Activated CD4-positive, CD25-positive, alpha-beta regulatory T cell treated with anti-CD3 and anti-CD28 coated beads, Interleukin-2, amount 50 U/mL, for 24 hours (primary cell): Measurements from ENCODE around the gene FOXN4.

Source experiments
- ATAC-seq, 2 donors: fragments of 150-1000 bp; cut with Tn5 transposase; one replicate each; pipeline ENCODE4 v1.10.0; 2021; ENCODE audit warnings: mild to moderate bottlenecking in 1 of 2, moderate library complexity in 1 of 2

The FOXN4 gene

DNA sequence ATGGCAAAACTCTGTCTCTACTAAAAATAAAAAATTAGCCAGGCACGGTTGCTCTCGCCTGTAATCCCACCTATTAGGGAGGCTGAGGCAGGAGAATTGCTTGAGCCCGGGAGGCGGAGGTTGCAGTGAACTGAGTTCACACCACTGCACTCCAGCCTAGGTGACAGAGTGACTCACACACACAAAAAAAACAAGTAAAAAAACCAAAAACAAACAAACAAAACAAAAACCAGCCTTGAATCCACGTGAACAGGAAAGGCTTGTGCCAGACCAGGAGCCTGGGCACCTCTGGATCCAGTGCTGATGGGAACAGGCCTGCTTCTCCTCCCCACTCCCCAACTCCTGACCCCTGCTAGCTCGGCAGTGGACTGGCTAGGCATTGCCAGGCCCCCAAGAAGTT lies 3.5 kb downstream of the FOXN4 start:
- ATAC-seq: no peak

GRCh38 chr12:109304485-109304884 lies 4.6 kb downstream of the FOXN4 start:
- no peak for ATAC-seq

DNA sequence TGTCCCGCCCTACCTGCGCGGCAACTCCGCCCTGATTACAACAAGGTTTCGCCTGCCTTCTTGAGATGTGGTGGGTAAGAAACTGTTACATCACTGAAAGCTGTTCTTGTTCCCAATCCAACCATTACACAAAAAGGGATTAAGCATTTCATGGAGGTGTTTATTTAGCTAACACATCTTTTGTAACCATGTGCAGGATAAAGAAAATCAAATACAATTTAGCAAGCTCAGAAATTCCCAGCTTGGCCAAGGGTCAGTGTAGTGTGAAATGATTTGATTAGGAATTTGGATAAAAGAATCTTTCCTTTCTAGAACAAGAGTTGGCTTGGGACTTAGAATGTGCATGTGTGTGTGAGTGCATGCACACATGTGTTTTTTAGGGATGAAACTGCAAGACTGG lies 6.3 kb downstream of the FOXN4 start:
- ATAC-seq: no peak

DNA sequence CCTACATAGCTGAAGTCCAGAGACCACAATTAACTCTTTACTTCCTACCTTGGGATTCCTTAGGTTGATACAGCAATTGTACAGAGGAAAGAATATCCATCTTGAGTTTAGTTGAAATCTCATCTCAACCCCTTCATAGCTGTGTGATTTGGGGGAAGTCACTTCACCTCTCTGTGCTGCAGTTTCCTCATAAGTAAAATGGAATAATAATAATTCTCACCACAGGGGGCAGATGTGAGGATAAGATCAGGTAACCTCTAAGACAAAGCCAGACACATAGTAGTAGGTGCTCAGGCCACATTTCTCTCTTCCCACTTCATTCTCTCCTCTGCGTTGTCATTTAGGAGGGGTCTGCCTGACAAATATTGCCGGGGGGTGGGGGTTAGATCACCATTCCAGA lies 6.7 kb downstream of the FOXN4 start:
- ATAC-seq: no peak

DNA sequence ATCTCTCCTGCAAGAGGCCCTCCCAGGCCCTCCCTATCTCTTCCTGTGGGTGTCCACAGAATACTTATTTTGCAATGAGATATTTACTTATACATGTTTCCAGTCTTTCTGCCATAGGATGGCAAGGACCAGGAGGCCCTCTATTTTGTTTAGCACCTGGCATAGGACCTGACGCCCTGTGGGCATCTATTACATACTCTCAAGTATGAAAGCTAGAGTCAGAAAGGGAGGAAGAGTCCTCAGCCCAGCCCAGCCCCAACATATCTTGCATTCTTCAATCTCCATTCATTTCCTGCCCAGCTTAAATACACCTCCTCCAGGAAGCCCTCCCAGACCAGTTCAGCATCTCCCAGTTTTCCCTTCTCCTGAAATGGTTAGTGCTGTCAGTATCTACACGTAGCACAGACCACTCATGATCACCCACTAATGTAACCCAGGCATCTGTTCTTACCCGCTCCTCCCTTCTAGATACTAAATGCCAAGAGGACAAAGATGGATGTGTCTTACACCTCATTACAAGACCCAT lies 7.4 kb downstream of the FOXN4 start:
- ATAC-seq: no peak

- no peak for ATAC-seq
Observed at GRCh38 chr12:109299849-109300248, 9.2 kb downstream of the FOXN4 start.

DNA sequence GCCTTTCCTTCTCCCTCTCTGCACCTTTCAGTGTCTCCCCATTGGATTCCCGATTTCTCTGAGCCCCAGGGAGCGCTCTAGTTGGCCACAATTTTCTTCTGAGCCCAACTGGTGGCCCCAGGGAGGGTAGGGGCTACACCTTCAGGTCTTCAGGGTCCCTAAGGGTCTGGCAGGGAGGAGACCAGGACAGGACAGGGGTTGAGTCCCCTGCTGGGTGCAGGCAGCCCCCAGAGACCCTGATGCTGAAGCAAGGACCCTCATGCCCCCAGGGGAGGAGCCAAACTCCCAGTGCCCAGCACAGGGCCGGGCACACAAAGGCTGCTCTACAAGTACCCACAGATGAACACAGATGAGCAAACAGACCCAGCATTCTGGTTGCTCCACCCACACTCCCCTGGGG lies 12.7 kb downstream of the FOXN4 start:
- ATAC-seq: no peak

DNA sequence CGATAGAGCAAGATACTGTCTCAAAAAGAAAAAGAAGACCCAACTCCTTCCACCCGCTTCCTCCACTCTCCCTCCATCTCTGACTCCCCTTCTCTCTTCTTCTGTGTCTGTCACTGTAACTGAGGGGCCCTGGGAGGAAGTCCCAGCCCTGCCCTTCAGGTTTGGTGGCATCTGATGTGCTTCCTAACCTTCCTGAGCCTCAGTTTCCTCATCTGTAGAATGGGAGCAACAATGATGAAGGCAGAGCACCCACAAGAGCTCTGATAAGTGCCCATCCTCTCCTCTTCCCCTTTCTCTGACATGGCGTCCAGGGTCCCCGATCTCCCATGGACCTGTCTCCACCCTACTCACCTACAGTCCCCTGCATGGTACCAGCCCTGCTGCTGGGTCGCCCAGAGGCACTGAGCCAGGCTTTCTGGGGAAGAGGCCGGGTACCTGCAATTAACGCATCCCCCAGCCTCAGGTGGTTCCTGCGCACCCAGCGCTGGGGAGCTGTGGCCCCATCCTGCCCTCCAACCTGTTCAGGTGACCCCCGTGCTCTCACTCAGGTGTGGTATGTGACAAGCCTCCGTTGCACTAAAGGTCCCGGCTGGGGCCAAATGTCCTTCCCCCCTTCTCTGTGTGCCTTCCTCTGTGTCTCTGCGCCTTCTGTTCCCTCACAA lies 13.2 kb downstream of the FOXN4 start:
- ATAC-seq: no peak

DNA sequence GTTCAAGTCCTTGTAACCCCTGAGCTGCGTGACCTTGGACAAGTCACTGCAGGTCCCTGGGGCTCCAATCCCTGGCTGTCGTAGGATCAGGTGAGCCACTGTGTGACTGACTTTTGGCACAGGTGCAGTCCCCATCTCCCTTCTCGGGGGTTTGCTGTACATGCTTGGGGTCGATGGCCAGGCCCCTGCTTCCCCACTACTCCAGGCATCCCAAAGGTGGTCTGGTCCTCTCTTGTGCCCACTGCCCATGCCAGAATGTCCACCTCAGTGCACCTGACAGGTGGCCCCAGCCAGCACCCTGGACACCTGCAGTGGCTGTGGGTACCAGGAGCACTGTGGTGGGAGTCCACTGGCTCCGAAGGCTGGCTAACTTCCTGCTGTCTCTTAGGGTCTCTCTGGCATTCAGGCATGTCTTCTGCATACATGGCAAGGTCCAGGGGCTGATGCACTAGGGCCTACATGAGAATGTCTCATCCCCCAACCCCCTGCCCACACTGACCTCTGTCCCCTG lies 14.7 kb downstream of the FOXN4 start:
- no peak for ATAC-seq

DNA sequence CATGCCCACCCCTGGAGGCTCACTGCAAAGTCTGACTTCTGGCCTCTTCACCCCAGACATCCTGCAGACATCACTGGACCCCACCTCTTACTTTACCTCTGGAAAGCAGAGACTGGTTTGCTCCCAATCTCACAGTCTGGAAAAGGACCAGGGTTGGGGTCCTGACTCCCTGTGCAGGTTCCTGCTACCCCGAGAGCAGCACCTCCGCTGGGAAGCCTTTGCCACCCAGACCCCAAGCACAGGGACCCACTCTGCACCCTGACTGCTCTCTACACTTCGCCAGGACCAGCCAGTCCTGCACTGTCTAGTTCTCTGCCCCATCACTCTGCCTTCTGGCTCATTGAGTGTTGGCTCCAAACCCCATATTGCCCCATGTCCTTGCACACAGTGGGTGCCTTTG lies 16.0 kb downstream of the FOXN4 start:
- ATAC-seq: no peak

- ATAC-seq: no peak
Observed at GRCh38 chr12:109292342-109292711, 16.8 kb downstream of the FOXN4 start.

- ATAC-seq: no peak
Observed at GRCh38 chr12:109291521-109292341, 17.4 kb downstream of the FOXN4 start.

DNA sequence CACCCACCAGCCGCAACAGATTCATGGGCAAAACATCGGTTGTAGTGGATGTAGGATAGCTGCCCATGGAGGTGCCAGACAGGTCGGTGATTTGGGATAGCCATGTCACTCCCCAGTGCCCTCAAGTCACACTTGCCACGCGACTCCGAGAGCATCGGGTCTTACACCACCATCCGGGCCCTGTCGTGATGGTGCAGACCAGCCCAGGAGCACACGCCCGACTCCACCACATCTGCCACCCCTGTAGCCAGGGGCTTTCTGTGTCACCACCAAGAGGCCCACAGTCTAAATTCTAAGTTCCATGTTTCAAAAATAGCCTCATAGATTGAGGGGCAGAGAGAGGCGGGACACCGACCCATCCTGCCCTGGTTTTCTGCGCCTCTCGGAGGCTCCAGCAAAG lies 18.0 kb downstream of the FOXN4 start:
- ATAC-seq: no peak

DNA sequence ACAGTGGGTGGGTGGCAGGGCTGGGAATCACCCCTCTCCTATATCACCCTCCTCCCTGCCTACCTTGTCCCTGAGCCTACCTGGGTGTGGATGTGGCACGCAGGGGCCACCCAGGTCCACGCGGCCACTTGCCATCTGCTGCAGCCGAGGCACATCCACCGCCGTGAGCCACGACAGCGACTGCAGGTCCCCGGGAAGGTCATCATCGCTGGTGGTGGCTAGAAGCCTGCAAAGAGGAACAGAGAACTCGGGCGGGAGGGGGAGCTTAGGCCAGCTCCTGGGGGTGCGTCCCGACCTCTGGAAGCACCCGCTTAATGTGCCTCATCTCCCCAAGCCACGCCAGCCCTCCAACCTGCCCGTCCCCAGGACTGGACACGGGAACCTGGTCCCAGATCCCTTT lies 19.0 kb downstream of the FOXN4 start:
- no peak for ATAC-seq

GRCh38 chr12:109289551-109289950 lies 19.5 kb downstream of the FOXN4 start:
- ATAC-seq: no peak

GRCh38 chr12:109289004-109289403 lies 20.1 kb downstream of the FOXN4 start:
- no peak for ATAC-seq

DNA sequence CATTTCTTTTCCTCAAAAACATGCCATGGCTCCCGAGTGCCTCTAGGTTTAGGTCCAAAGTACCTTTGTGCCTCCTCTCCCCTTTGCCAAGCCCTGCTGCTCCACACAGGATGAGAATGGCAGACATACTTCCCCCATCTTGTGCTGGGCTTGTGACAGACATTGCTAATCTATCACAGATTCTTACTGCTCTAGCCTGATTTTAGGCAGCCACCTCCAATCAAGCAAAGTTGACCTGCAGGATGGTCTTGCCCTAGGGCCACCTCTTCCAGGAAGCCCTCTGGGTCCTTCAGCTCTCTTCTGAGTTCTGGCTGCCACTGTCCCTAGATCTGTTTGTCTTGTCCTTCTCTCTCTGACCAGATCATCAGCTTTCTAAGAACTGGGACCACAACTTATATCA lies 20.5 kb downstream of the FOXN4 start:
- ATAC-seq: no peak

DNA sequence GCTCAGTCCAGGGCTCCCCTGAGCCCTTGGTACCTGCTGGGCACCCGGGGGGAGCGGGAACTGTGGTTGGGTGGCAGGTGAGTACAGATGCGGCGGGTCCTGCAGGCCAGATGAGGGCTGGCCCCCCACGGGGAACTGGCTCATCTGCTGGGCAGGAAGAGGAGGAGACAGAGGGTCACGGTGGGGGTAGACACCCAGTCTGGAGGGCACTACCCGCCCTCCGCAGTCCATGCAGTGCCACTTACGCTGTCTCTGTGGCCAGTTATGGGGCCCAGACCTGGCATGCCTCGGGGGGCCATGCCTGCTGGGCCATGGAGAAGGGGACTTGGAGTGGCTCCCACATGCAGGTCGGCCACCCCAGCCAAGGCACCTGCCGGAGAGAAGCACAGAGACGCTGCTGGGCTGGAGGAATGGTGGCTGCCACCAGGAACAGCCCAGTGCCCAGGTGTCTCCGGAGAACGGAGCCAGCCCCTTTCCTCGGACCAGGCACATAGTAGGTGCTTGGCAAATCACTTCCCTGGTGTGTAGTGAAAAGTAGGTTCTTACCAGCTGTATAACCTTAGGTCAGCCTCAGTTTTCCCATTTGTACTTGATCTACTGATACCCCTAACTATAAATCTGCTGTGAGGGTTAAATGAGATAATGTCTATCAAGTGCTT lies 21.1 kb downstream of the FOXN4 start:
- no peak for ATAC-seq

DNA sequence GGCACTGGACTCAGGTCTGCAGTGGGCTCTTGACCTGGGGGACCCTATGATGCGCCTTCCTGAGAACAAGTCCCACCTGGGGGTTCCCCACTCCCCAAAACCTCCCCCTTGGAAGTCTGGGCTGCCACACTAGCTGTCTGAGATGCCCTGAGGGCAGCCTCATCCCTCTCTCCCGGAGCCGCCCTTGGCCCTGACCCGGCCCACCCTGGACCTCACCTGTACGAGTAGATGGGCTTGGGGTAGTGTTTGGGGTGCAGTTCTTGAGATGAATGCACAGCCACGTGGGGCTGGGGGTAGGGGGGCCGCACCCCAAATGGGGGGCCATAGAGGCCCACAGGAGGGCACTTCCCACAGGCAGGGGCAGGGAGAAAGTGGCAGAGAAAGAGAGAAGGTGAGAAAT lies 21.9 kb downstream of the FOXN4 start:
- no peak for ATAC-seq

DNA sequence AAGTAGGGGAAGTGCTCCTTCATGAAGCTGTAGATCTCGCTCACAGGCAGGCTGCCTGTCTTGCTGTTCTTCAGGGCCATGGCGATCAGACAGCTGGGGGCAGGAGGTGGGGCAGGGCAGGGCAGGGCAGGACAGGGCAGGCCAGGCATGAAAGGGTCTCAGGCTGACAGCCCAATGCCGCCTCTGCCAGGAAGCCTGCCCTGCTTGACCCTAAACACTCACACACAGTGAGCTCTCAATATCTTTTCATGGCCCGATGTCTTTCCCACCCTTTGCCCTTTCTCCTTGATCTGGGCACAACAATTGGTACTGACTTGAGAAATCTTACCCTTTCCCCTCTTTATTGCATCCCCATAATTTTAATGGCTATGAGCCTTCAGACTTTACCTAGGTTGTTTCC lies 22.4 kb downstream of the FOXN4 start:
- ATAC-seq: no peak

- ATAC-seq: no peak
Observed at GRCh38 chr12:109286252-109286651, 22.8 kb downstream of the FOXN4 start.

GRCh38 chr12:109284392-109284791 lies 24.7 kb downstream of the FOXN4 start:
- ATAC-seq: no peak

DNA sequence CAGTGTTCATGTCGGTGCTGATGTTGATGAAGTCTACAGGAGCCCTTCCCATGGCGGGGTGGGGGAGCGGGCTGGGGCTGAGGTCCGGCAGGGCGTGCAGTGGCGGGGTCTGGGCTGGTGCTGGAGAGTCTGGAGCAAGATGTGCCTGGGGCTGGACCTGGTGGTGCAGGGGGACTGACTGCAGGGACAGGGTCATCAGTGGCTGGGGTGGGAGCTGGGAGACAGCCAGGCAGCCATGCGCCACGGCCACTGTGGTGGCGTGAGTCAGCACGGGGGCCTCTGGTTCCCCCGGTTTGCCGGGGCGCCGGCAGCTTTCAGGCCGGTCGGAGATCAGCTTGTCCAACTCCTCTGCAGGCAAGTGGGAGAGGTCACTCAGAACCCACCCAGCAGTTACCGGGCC lies 27.6 kb downstream of the FOXN4 start:
- ATAC-seq: no peak

DNA sequence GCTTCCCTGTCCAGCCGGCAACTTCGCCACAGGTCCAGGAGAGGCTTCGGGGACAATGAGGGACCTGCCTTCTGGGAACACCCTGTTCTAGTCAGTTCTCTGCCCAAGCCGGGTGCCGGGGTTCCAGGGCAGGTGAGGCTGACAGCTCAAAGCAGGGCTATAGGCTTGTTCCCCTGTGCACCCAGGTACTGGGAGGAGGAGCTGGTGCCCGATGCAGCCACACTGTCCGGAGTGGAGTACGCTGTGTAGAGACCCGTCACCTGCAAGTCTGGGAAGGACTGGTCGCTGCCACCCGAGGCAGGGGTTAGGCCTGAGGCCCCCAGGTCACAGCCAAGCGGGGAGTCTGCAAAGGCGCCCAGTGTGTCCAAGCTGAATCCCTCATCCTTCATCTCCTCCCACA lies 29.6 kb downstream of the FOXN4 start:
- no peak for ATAC-seq
